BJ (cell line): Measurements from ENCODE around the gene PLEKHA5. TPM values are rescaled to one million over a fixed set of nuclear protein-coding genes. Genes with fewer than 3 reads are reported as not detected.

Experiments used
- CTCF ChIA-PET: fragments of 350-600 bp; formaldehyde crosslinking; extraction: SDS; loops from one replicate; lab custom pipeline; 2021; ENCODE audit warnings: antibody characterized with exemption, inconsistent platforms; lab: Yijun Ruan, JAX
- POLR2A ChIA-PET: fragments of 300-600 bp; sonication (Branson Sonifier 250); formaldehyde crosslinking; extraction: SDS; loops from one replicate; lab custom pipeline; 2021; ENCODE audit warnings: antibody characterized with exemption; lab: Charles Lee
- DNase-seq: peaks from one replicate; pipeline ENCODE4 v3.0.0-alpha.2; 2011; ENCODE audit warnings: low read depth
- H3K27me3 ChIP-seq: 2 replicates; pipeline ENCODE4 v1.6.0; 2011; ENCODE audit warnings: low read length; ENCODE audit not compliant: control insufficient read depth, insufficient read depth
- H3K36me3 ChIP-seq: 2 replicates; pipeline ENCODE4 v1.5.1; 2011; ENCODE audit warnings: low read length; ENCODE audit not compliant: control insufficient read depth, insufficient read depth
- H3K4me3 ChIP-seq: 2 replicates; pipeline ENCODE4 v1.5.1; 2011; ENCODE audit warnings: low read depth, mild to moderate bottlenecking, control low read depth, low read length
- polyA plus RNA-seq: library from polyadenylated mRNA; depleted of rRNA; stranded (reverse); fragments of >200 nt; gene quantifications from 2 replicates; pipeline ENCODE4 v1.2.3, GENCODE V29; 2011
- TF ChIP-seq, protein P1 (sequence below): IDR thresholded peaks from 2 replicates; pipeline ENCODE4 v1.5.1; 2011; ENCODE audit warnings: low read depth, mild to moderate bottlenecking, control low read depth, inconsistent platforms, low read length, moderate library complexity; ENCODE audit not compliant: insufficient read depth

The PLEKHA5 gene
- polyA plus RNA-seq, 1 experiment: 5.8 TPM

- POLR2A ChIA-PET: no interaction called here
- CTCF ChIA-PET: no interaction called here
- no peaks in the 10 kb centered on the region for H3K36me3 ChIP-seq
- TF ChIP-seq, protein P1, sequence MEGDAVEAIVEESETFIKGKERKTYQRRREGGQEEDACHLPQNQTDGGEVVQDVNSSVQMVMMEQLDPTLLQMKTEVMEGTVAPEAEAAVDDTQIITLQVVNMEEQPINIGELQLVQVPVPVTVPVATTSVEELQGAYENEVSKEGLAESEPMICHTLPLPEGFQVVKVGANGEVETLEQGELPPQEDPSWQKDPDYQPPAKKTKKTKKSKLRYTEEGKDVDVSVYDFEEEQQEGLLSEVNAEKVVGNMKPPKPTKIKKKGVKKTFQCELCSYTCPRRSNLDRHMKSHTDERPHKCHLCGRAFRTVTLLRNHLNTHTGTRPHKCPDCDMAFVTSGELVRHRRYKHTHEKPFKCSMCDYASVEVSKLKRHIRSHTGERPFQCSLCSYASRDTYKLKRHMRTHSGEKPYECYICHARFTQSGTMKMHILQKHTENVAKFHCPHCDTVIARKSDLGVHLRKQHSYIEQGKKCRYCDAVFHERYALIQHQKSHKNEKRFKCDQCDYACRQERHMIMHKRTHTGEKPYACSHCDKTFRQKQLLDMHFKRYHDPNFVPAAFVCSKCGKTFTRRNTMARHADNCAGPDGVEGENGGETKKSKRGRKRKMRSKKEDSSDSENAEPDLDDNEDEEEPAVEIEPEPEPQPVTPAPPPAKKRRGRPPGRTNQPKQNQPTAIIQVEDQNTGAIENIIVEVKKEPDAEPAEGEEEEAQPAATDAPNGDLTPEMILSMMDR: no peak
- no peaks in the 10 kb centered on the region for H3K27me3 ChIP-seq
- DNase-seq: no peak
- no peak overlapping the region for H3K4me3 ChIP-seq
Measured at GRCh38 chr12:19115285-19115684, 14.2 kb upstream of the PLEKHA5 start.

GRCh38 chr12:19119440-19119839 lies 10.1 kb upstream of the PLEKHA5 start:
- DNase-seq: no peak
- TF ChIP-seq, protein P1: no peak
- no peaks in the 10 kb centered on the region for H3K36me3 ChIP-seq
- no peaks in the 10 kb centered on the region for H3K27me3 ChIP-seq
- no peak overlapping the region for H3K4me3 ChIP-seq
- ChIA-PET POLR2A (no interaction called here), CTCF (no interaction called here)

DNA sequence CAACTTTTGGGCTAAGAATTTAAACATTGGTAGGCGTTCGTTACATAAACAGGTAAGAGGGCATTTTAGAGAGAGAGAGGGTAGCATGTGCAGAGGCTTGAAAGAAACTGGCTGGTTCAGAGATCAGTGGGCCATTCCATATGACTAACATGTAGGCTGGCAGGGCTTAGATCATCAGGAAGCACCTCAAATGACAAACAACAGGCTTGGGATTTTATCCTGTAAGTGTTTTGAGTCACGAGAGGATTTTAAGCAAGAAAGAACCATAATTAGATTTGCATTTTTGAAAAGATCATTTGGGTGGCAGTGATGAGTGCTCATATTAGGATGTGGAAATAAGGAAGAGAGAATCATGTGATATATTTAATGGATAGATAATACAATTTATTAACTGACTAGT lies 8.7 kb upstream of the PLEKHA5 start:
- H3K36me3 ChIP-seq: no peaks in the 10 kb centered on the region
- H3K27me3 ChIP-seq: no peaks in the 10 kb centered on the region
- no peak overlapping the region for H3K4me3 ChIP-seq
- TF ChIP-seq, protein P1: no peak
- no peak for DNase-seq
- ChIA-PET CTCF (no interaction called here), POLR2A (interaction anchor here (0.6 kb wide), 1 partner anchor 18 kb away, joined by 5 read pairs; no protein-coding TSS in a partner anchor)

DNA sequence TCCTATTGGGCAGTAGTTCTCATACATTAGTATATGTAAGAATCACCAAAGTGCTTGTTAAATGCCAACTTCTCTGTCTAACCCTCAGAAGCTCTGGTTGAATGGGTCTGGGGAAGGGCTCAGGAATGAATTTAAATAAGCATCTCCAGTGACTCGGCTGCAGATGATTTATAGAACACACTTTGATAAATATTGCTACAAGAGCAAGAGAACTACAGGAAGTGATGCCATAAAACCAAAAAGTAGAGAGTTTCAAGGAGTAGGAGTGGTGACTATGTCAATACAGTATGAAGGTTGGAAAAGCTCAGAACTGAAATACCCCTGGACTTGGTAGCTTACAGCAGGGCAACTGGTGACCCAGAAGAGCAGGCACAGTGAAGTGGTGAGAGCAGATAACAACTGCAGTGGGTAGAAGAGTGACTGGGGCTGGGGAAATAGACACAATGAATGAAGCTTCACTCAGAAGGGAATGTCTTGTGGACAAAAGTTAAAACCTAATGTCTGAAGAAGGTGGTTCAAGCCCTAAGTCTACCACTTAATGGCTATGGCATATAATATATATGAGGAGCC lies 8.0 kb upstream of the PLEKHA5 start:
- no peaks in the 10 kb centered on the region for H3K36me3 ChIP-seq

DNA sequence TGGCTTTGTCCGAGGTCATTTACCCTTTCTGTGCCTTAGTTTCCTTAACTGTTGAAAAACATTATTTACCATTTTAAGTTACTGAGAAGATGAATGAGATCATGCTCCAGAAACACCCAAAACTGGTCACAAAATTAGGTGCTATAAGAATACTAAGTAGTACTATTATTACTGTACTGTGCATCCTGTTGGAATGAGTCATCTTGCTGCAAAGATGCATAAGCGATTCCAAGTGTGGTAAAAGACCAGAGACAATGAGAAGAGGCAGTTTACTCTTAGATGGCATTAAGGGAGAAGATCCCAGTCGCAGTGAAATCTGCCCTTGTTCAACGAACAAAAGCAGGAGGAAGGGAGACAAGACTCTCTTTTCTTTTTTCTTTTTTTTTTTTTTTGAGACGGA lies 4.2 kb upstream of the PLEKHA5 start:
- Histone ChIP-seq H3K36me3 (no peaks in the 10 kb centered on the region), H3K27me3 (no peaks in the 10 kb centered on the region), H3K4me3 (no peak overlapping the region)
- ChIA-PET POLR2A (no interaction called here), CTCF (no interaction called here)
- DNase-seq: no peak
- TF ChIP-seq, protein P1: no peak

More for the DNA sequence above, 8.0 kb upstream of the PLEKHA5 start:
- CTCF ChIA-PET: no interaction called here
- no peak overlapping the region for H3K4me3 ChIP-seq
- H3K27me3 ChIP-seq: no peaks in the 10 kb centered on the region
- DNase-seq: no peak
- TF ChIP-seq, protein P1: no peak
- POLR2A ChIA-PET: no interaction called here
